Pons (tissue), 1 donor: Measurements from ENCODE around the gene KCNK2.

Experiments
- DNase-seq: peaks from one replicate; pipeline ENCODE4 v3.0.0-alpha.2; 2016; ENCODE audit warnings: low spot score

KCNK2 gene

DNA sequence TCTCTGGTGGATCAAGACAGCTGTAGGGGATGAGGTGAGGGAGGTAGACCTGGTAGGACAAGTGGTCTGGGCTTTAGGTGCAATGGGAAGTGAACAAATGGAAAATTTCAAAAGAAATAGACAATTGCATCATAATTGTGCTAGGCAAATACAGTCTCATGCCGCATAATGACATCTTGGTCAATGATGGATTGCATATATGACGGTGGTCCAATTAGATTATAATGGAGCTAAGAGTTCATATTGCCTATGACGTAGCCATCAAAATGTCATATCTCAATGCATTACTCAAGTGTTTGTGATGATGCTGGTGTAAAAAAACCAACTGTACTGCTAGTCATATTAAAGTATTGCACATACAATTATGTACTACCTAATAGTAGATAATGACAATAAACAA, 19.0 kb downstream of the KCNK2 start:
- no peak for DNase-seq

DNA sequence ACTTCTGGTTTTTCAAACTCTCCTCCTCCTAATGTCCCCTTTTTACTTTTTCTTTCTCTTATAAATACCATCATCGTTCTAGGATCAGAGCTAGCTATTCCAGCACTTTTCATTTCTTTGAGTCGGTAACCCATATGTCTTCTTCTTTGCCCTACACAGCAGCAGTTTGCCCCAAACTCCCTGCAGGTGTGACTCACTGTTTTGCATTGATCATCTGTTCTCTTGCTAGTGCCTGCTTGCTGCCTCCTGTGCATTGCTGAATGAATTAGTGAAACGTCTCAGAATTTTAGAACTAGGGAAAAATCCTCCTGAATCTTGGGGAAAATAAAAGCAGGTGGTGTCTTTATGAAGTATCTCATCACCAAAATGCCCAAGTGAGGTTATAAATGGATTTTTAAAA, 21.7 kb downstream of the KCNK2 start:
- peak; percentile 16 for DNase-seq

DNA sequence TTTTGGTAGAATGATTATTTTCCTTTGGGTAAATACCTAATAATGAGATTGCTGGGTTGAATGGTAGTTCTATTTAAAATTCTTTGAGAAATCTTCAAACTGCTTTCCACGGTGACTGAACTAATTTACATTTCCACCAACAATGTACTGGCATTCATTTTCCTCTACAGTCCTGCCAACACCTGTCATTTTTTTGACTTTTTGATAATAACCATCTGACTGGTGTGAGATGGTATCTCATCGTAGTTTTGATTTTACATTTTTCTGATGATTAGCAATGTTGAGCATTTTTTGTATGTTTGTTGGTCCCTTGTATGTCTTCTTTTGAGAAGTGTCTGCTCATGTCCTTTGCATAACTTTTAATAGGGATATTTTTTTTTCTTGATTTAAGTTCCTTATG, 23.5 kb downstream of the KCNK2 start:
- DNase-seq, result no peak

DNA sequence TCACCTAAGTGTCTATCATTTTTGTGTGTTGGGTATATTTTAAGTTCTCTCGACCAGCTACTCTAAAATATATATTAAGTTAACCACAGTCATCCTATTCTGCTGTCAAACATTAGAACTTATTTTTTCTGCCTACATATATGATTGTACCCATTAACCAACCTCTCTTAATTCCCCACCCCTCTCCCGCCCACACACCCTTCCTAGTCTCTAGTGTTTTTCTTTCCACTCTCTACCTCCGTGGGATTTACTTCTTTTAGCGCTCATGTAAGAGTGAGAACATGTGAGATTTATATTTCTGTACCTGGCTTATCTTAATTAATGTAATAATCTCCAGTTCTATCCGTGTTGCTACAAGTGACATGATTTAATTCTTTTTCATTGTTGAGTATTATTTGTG, 26.6 kb downstream of the KCNK2 start:
- DNase-seq, result no peak

DNA sequence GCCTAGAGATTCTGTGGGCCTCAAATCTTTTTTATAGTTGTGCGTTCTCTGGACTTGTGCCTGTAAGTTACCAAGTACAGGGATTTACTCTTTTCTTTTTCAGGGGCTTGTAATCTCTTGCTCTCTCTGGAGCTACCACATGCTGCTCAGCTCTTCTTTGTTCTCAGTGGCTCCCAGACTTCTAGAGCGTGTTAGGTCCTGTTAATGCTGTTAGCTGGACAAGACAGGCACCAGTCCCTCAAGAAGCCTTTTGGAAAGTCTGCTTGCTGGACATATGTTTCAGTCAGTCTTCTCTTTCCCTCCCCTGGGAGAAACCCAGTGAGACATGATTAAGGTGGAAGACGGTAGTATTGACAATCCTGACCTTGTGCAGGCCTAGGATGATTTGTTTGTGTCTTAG, 29.4 kb downstream of the KCNK2 start:
- no peak for DNase-seq

DNA sequence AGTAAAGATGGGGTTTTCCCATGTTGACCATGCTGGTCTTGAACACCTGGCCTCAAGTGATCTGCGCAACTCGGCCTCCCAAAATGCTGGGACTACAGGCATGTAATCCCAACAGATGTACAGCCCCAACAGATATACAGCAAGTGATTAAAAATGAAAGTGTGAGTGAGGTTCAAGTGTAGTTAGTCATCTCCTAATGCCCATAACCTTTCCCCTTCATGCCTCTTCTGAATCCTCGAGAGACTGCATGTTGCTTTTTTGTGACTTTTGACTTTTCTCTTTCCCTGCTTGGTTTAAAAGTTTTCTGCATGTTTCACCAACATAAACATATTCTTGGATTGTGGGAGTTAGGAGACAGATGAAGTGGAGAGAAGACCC, 31.2 kb downstream of the KCNK2 start:
- no peak for DNase-seq

DNA sequence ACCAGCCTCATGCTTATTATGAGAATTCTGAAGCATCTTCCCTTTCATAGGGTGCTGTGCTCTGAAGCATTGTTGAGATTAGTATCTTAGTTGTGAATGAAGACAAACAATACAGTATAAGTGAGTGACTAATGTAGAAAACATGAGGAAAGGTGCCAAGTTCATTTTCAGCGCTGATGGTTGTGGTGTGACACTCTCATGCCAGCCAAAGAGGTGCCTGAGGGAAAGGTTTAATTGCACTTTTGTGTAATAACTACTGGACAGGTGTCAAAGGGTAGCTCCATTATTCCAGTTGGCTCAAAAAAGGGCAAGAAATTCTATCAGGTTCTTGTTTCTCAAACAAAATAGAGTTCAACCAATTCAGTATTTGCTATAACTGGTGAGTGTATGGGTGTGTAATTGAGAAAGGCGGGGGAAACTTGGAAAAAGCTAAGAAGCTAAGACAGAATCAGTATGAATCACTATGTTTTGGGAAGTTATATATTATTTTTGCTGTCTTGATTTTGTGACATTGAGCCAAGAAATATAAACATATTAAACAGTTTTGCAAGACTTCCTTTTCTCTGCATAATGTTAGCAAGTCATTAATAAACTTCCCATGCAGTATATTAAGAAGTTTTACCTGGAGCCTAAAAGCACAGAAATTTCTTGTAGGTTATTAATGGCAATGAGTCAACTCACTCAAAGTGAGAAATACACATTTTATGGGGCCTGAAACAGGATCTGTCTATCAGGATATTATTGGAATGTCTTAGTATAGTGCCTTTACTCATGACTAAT, 31.8 kb downstream of the KCNK2 start:
- DNase-seq, result no peak

DNA sequence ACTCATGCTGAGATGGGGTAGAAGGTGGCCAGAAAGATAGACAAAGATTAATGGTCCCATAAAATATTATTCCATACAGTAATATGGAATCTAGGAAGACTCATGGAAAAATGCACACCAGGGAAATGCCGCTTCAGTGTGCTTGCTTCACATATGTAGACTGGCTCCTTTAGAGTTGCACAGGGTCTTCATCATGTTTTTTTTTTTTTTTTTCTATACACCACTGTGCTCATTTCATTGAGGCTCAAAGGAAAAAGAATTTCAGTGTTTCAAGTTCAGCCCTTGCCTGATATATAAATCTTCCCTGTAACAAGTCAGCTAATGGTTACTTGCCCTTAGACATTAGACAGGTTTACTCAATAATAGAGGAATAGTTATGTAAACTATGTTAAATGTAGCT, 33.2 kb downstream of the KCNK2 start:
- DNase-seq, result no peak

DNA sequence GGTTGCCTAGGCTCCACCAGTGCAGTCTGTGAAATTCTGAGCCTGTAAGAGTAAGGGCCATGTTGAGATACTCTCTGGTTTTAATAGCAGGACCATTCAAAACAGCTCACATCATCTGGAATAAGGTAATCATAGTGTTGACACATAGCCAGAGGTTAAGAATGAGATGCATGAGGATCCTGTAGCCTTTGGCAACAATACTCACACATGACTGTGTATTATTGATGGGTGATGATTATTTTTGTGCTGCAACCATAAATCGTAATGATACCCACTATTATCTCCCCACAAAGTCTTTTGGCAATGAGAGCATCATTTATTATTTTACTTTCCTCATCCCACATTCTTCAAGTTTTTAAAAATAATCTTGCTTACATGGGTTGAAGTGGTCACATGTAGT, 35.5 kb downstream of the KCNK2 start:
- no peak for DNase-seq

DNA sequence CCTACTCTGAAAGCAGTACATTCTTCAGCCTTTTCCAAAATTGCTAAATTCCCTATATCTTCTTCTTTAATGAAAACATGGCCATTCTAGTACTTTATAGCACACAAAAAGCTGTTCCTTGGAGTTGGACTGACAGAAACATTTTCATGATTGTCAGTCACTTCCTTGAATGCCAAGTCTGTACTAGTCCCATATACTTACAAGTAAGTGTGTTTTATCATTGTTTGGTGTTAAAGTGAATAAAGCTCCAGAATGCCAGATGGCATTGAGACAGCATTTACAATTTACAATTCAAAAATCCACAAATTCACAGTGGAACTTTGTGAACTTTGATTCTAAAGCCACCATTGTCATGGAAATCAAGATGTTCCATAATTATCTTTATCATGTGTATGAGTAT, 36.5 kb downstream of the KCNK2 start:
- DNase-seq, result no peak

DNA sequence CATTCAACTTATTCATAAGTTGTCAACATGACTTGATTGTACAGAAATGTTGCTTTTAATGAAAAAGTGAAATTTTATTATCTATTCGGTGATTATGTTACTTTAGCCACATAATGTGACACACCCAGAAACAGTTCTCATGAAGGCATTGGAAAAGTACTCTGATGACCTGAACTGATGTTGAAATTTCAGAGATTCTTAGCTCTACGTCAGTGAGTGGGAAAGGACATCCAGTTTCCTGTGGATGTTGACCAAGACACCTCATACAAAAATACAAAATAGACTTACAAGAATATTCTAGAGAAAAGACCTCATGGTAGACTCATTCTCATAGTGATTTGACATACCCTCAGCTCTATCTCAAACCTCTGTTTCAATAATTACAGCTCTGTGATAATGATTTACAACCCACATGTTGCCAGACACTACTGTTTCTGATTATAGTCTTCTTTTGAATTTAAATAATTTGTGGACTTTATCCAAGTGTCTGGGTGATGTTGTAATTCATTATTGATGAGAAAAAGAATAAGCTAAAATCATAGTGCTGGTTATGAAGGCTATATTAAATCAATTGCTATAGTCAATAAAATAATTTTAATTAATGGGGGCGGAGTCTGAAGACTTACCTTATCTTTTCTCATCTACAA, 37.3 kb downstream of the KCNK2 start:
- no peak for DNase-seq

DNA sequence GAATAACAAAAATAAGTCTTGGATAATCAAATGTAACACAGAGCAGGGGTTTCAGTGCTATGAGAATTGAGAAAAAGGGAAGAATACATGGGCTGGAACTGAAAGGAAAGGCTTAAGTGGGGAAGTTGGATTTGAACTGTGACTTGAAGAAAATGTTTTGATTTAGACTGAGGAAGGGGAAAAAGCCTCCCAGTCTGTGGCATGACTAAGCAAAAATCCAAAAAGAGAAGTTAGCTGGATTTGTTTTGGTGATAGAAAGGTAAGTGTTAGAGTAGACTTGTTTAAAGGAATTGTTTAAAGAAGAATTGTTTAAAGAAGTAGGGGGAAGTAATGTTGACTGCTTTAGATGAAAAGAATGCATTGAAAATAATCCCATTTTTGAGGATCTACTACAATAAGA, 46.0 kb downstream of the KCNK2 start:
- DNase-seq, result no peak

DNA sequence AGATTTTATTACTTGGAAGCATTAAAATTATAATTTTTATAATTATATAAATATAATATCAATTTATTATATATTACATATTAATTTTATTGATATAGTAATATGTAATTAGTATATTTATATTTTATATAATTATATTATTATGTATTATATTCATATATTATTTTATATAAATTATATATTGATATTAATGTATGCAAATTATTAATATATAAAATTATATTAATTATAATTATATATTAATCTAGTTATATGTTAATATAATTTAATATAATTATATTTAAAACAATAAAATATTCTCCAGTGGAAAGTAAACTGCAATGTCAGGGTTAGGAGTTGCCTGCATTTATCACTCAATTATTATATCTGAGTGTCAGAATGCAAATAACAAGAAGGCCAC, 48.8 kb downstream of the KCNK2 start:
- no peak for DNase-seq

DNA sequence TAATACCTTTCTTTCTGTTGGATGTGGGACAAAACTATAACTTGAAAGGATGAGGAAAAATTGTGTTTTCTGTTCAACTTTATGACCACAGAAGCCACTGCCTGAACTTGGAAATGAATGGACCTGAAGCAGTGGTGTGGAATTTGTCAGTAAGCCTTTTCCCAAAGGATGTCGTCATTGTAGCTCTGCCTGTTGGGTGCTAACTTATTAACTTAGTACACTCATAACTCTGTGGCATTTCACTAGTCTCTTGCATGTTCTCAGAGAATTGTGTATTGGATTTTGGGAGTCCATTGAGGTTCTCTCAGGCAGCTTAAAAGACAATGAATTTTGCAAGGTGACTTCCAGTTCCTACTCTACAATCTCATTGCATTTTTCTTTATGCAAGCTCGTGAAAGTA, 49.6 kb downstream of the KCNK2 start:
- no peak for DNase-seq

DNA sequence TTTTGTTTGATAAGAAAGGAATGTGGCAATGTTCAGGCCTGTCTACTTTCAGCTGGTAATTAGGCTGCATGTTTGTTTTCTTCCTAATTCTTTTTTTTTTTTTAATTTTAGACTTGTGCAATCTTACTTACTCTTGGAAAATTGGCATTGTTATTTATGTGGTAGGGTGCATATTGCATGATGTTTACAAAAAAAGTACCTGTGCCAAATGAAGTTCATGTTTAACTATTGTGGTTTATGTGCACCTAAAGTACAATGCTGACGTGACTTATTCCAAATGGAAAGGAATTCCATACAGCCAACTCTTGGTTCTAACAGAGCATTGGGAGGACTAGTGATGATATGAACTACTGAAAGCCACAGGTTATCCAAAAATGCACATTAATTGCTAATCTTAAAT, 51.0 kb downstream of the KCNK2 start:
- DNase-seq, result no peak

DNA sequence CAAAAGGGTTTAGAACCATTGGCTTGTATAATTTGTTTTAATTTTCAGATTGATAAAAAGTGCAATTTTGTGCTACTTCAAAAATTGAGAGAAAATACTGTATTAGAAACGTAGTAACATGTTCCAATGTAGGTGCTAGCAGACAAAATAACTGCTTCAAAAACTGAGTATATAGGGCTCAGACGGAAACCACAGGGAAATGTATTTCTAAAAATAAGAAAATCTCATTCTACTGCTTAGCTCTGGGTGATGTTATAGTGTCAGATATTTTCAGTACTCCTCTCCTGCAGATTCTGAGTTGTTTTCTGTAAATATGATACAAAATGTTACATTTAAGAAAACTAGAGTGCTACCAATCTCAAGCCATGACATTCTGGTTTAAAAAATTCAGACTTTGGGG, 55.4 kb downstream of the KCNK2 start:
- DNase-seq, result no peak

DNA sequence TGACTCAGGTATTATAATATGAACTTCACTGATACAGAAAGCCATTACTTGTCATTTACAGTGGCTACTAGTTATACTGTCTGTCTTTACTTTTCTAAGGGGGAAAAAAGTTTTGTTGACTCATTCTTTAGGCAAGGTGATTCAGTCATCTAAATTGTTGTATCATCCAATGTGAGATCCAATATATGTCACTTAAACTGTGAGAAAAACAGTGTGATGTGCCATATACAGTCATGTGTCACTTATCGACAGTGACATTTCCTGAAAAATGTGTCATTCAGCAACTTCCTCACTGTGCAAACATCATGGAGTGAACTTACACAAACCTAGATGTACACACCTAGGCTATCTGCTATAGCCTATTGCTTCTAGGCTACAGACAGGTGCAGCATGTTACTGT, 57.6 kb downstream of the KCNK2 start:
- no peak for DNase-seq

DNA sequence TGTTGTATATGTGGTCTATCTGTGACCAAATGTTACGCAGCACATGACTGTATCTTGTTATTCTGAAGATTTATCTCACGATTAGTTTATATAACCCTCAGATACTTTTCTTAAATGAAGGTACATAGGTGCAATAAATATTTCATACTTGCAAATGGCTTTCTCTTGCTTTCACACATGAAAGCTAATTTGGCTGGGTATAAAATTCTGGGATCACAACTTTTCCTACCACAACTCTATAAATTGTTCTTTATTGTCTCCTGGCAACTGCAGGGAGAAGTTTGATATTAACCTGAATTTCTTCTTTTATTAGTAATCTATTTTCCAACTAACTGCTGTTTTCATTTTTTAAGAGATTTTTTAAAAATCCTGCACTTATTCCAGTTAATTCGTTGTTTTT, 58.9 kb downstream of the KCNK2 start:
- DNase-seq, result no peak

DNA sequence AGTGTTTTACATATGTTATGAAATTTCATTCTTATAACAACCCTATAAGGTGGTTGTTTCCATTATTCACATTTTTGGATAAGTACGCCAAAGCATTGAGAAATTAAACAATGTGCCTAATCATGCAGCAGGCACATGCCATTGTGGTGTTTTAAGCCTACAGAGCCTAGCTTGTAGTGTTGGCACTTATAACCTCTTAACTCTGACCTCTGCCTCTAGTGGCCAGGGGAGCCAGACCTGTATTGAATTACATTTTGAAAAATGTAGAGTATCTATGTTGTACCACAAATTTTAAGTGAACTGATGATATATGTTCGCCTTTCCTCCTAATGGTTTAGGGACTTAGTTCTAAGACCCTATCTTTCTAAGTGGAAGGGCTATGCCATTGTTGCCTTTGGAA, 61.0 kb downstream of the KCNK2 start:
- DNase-seq, result no peak

DNA sequence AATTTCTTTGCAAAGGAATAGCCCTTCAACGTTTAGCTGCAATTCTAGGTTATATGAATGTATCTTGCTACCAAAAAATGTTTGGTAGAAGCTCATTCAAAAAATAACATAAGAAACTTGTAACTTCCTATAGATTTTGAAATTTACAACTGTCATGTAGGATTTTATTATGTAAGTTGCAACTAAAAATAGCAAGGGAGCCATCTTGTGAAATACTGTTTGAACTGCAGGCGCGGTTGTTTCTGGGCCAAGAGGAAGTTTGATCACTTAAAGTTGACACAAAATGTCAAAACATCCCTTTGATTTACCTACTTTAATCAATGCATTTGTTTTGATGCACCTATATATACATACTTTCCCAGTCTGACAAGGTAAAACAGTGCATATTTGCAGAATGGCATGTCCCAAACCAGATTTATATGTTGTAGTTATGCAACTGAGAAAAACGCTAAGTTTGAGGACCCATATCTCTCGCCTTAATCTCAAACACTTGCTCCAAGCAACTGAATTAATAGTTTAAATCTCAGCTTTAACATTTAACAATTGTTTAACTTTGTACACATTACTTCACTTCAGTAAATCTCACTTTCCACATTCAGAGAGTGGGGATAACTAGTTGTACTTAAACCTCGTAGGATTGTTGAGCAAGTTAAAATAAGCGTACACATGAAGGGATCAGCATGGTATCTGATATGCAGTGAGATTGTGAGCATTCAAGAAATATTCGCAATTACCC, 63.9 kb downstream of the KCNK2 start:
- peak; percentile 14 for DNase-seq

DNA sequence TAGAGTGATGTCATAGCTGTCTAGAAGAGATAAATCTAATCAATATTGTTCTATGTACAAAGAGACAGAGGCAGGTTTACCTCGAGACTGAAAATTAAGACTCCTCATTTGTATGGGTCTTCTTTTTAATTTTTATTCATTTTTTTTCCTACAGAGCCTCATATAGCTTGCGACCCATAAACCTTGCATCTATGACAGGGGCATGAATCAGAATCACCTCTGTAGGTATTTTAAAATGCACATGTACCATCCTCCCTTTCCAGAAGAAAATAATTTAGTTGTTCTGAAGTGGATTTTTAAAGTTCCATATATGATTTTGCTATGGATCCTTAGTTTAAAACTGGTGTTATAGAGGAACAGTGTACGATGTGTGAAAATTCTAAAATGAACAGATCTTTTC, 64.5 kb downstream of the KCNK2 start:
- DNase-seq, result no peak

DNA sequence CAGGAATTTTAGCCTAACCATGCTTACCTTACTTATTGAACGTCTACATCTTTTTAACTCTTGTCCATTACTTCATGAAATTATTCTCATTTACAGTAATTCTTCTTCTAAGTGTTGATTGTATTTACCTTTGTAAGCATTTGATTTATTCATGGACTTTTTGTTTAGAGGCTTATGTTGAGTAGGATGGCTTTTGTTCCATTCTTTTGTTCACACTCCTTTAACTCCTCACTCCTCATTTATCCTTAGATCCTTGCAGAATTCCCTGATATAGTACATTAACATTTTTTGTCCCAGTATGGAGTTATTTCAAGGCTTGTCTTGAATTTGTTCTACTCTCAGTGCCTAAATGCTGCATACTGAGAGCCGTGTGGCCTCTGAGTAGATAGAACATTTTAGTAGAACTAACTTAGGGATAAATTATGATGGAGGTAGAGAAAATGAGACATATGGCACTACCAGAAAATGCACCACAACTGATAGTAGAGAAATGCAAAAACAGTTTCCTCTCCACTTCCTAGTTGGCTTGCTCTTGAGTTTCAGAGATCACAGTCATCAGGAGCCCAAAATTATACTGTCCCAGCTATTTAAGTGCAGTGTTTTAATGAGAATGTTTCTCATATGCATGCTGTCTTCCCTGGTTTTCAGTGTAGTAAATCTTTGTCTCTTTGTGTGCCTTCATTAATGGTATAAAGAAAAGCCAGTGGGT, 69.5 kb downstream of the KCNK2 start:
- DNase-seq, result no peak

DNA sequence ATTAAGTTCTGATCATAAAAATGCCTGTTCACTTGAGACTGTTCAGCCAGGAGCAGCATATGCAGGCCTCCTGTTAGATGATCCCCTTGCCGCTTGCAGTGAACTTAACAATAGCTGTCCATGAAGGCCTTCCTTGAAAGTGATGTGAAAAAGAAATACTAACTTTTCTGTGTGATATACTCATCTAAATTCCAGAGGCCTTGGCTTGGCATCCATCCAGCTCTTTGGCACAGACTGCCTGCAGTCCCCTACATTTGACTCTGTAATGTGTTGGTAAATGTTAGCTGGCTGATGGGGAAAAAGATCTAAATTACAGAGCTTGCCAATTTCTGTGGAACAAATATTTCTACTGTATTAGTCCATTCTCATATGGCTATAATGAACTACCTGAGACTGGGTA, 73.7 kb downstream of the KCNK2 start:
- DNase-seq, result no peak
